Endothelial cell of umbilical vein (primary cell): ENCODE measurements around the gene ACBD5. TPM values are rescaled to one million over a fixed set of nuclear protein-coding genes. Genes with fewer than 3 reads are reported as not detected.

Experiments used
- BruUV-seq: library from RNA; stranded (reverse); fragments of 400-500 nt; replicated peaks from 2 replicates; lab custom pipeline; 2021; lab: Mats Ljungman, UMichigan
- CTCF ChIA-PET: fragments of 300-600, 350-600 bp; sonication (Branson Sonifier 250); formaldehyde crosslinking; loops from one replicate; lab custom pipeline; 2021; ENCODE audit warnings: antibody characterized with exemption, inconsistent platforms; lab: Charles Lee
- POLR2A ChIA-PET: fragments of 300-600, 350-600 bp; sonication (Branson Sonifier 250); formaldehyde crosslinking; loops from one replicate; lab custom pipeline; 2021; ENCODE audit warnings: antibody characterized with exemption, inconsistent platforms; lab: Charles Lee
- DNase-seq: peaks from one replicate; pipeline ENCODE4 v3.0.0-alpha.2; 2011; ENCODE audit warnings: low read depth, low spot score
- FAIRE-seq: peaks from 2 replicates; lab custom pipeline; 2011; peaks lifted over from hg19 to GRCh38; lab: Jason Lieb, UNC
- H2AFZ ChIP-seq: 2 replicates; pipeline ENCODE4 v1.6.0; 2012; ENCODE audit warnings: low read depth, low read length, control low read depth, inconsistent platforms
- H3K27ac ChIP-seq: 2 replicates; pipeline ENCODE4 v1.5.1; 2011; ENCODE audit warnings: low read depth, mild to moderate bottlenecking, control low read depth, low read length, moderate library complexity; ENCODE audit not compliant: insufficient read depth
- H3K27me3 ChIP-seq, 2 experiments: 2 replicates each; pipeline versions ENCODE4 v1.6.0 to v1.6.1; 2011; ENCODE audit warnings: low read length in 2 of 2, mixed read lengths in 1 of 2; ENCODE audit not compliant: control insufficient read depth in 2 of 2, insufficient read depth in 2 of 2
- H3K36me3 ChIP-seq, 2 experiments: 2 replicates in 1 of 2; 3 replicates in 1 of 2; pipeline ENCODE4 v1.5.1; 2011; ENCODE audit warnings: low read length in 2 of 2, mild to moderate bottlenecking in 1 of 2, moderate library complexity in 1 of 2; ENCODE audit not compliant: control insufficient read depth in 2 of 2, insufficient read depth in 2 of 2; ENCODE audit errors: extremely low read depth in 1 of 2
- H3K4me1 ChIP-seq: 3 replicates; pipeline ENCODE4 v1.5.1; 2011; ENCODE audit warnings: mild to moderate bottlenecking, low read length; ENCODE audit not compliant: control insufficient read depth, insufficient read depth; ENCODE audit errors: extremely low read depth
- H3K4me2 ChIP-seq: 2 replicates; pipeline ENCODE4 v1.6.1; 2011; ENCODE audit warnings: low read length, control low read depth, mixed read lengths; ENCODE audit not compliant: insufficient read depth
- H3K4me3 ChIP-seq, 3 experiments: fragments of 200-600 bp in 1 of 3; sonication (generic), shearing (Covaris generic) in 1 of 3; replicated peaks in 1 of 3; 2 replicates each; pipeline ENCODE4 v1.5.1; 2011 to 2016; ENCODE audit warnings: control low read depth in 3 of 3, low read length in 3 of 3, mild to moderate bottlenecking in 2 of 3, inconsistent platforms in 1 of 3, low read depth in 1 of 3, moderate library complexity in 1 of 3; ENCODE audit not compliant: insufficient read depth in 1 of 3
- H3K79me2 ChIP-seq: 2 replicates; pipeline ENCODE4 v1.6.0; 2012; ENCODE audit warnings: low read length, inconsistent platforms; ENCODE audit not compliant: control insufficient read depth, insufficient read depth
- H3K9ac ChIP-seq: replicated peaks from 2 replicates; pipeline ENCODE3; 2011; ENCODE audit warnings: low read length, control low read depth; ENCODE audit not compliant: insufficient read depth; ENCODE audit errors: extremely low read depth
- H3K9me1 ChIP-seq: replicated peaks from 3 replicates; pipeline ENCODE4 v1.6.0; 2011; ENCODE audit warnings: mild to moderate bottlenecking, low read length; ENCODE audit not compliant: control insufficient read depth, insufficient read depth; ENCODE audit errors: extremely low read depth
- H3K9me3 ChIP-seq: replicated peaks from 2 replicates; pipeline ENCODE4 v1.5.1; 2012; ENCODE audit warnings: low read length, inconsistent platforms; ENCODE audit not compliant: control insufficient read depth, insufficient read depth
- H4K20me1 ChIP-seq: replicated peaks from 2 replicates; pipeline ENCODE3; 2011; ENCODE audit warnings: mild to moderate bottlenecking, low read length; ENCODE audit not compliant: control insufficient read depth, insufficient read depth; ENCODE audit errors: extremely low read depth
- EZH2 ChIP-seq: IDR thresholded peaks from 2 replicates; pipeline ENCODE4 v1.6.1; 2012; ENCODE audit warnings: borderline replicate concordance, low read depth, mild to moderate bottlenecking, moderate library complexity, low read length, inconsistent platforms; ENCODE audit not compliant: severe bottlenecking
- FOS ChIP-seq: IDR thresholded peaks from 2 replicates; pipeline ENCODE4 v1.6.1; 2011; ENCODE audit warnings: mild to moderate bottlenecking, low read length, moderate library complexity, borderline replicate concordance; ENCODE audit not compliant: insufficient read depth
- GATA2 ChIP-seq: IDR thresholded peaks from 2 replicates; pipeline ENCODE4 v1.7.0; 2011; ENCODE audit warnings: low read depth, mild to moderate bottlenecking, moderate library complexity, mixed read lengths, low read length; ENCODE audit not compliant: insufficient read length, insufficient read depth
- JUN ChIP-seq: IDR thresholded peaks from 2 replicates; pipeline ENCODE4 v1.6.1; 2011; ENCODE audit warnings: borderline replicate concordance, low read depth; ENCODE audit not compliant: insufficient read length, insufficient read depth
- MAX ChIP-seq: IDR thresholded peaks from 2 replicates; pipeline ENCODE4 v1.6.1; 2011; ENCODE audit not compliant: insufficient read depth, insufficient read length
- MYC ChIP-seq: IDR thresholded peaks from one replicate; pipeline ENCODE4 v1.6.1; 2011; ENCODE audit warnings: mild to moderate bottlenecking, low read depth, low read length
- POLR2A ChIP-seq: IDR thresholded peaks from 2 replicates; pipeline ENCODE4 v1.6.1; 2012; ENCODE audit warnings: low read depth, mild to moderate bottlenecking, control low read depth, low read length
- POLR2AphosphoS5 ChIP-seq: IDR thresholded peaks from 2 replicates; pipeline ENCODE4 v1.6.1; 2012; ENCODE audit warnings: low read depth, mild to moderate bottlenecking, control low read depth, low read length, moderate library complexity; ENCODE audit not compliant: insufficient read depth
- dilution Hi-C: fragments of 300-500 bp; cut with MboI; formaldehyde crosslinking; loops from one replicate; pipeline ENCODE4 v1.15.0; 2019; ENCODE audit warnings: low sequenced_read_pairs; ENCODE audit not compliant: extremely low pct_ligation_motif_present
- intact Hi-C: fragments of 100-400 bp; cut with micrococcal nuclease; formaldehyde crosslinking; loops from one replicate; pipeline ENCODE4 v1.10.0; 2022
- polyA plus RNA-seq, 4 experiments: library from polyadenylated mRNA; depleted of rRNA in 3 of 4; stranded (reverse) in 3 of 4; unstranded in 1 of 4; fragments of >200 nt; gene quantifications; 2 replicates each; pipeline versions ENCODE4 v1.2.1 to v1.2.3, GENCODE V29; 2011 to 2012; ENCODE audit warnings: missing spikeins in 1 of 4
- total RNA-seq: library from RNA; stranded (reverse); gene quantifications from 2 replicates; pipeline ENCODE4 v1.2.3, GENCODE V29; 2021
- TF ChIP-seq, protein P1 (sequence below), 2 donors: IDR thresholded peaks; 1 replicate in 1 of 2; 2 replicates in 1 of 2; pipeline ENCODE4 v1.5.1; 2011; ENCODE audit warnings: low read length in 2 of 2, mild to moderate bottlenecking in 2 of 2, moderate library complexity in 2 of 2, control low read depth in 1 of 2, inconsistent platforms in 1 of 2, low read depth in 1 of 2; ENCODE audit not compliant: insufficient read depth in 1 of 2; ENCODE audit errors: extremely low read depth in 1 of 2

ACBD5 gene
- total and polyA plus RNA-seq, 2 donors (not counting 3 experiments of a cell fraction or from before 2014, with no cell fraction given) = 6.6 to 21.5 TPM

DNA sequence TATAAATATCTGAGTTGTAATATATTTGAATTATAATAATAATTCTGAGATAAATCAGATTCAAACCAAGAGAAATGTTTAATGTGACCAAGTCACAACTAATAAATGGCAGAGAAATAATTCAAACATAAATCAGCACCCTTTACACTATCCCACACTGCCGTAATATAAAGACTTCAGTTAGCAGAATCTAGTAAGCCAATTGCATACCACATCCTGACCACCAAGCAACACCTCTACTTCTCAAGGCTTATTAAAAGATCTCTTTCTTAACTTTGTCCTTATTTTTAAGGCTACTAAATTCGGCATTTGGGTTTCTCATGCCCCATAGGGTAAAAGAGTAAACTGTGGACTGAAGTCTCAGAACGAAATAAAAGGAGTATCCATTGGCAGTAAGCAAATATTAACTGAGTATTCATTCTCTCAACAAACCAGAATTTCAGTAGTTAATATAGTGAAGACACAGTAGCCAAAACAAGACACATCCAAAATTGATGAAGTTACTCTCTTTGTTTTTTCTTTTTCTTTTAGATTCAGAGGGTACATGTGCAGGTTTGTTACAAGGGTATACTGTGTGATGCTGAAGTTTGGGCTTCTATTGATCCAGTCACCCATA is 14.8 kb downstream of the ACBD5 start:
- BruUV-seq = no TSS peak
- CTCF ChIA-PET = no interaction called here
- Histone ChIP-seq H4K20me1 (no peaks in the 10 kb centered on the region), H3K4me3 (no peak overlapping the region), H2AFZ (no peak overlapping the region), H3K36me3 (peaks cover 0 to 13% of the 10 kb centered on the region in 2 experiments), H3K9ac (no peak overlapping the region), H3K9me1 (no peaks in the 10 kb centered on the region), H3K27me3 (no peaks in the 10 kb centered on the region), H3K27ac (no peak overlapping the region), H3K4me1 (no peaks in the 10 kb centered on the region), H3K4me2 (no peak overlapping the region), H3K79me2 (no peaks in the 10 kb centered on the region), H3K9me3 (no peaks in the 10 kb centered on the region)
- TF ChIP-seq GATA2 (no peak), POLR2AphosphoS5 (no peak), MYC (no peak), EZH2 (no peak), JUN (no peak), POLR2A (no peak), FOS (no peak), MAX (no peak)
- TF ChIP-seq, protein P1, sequence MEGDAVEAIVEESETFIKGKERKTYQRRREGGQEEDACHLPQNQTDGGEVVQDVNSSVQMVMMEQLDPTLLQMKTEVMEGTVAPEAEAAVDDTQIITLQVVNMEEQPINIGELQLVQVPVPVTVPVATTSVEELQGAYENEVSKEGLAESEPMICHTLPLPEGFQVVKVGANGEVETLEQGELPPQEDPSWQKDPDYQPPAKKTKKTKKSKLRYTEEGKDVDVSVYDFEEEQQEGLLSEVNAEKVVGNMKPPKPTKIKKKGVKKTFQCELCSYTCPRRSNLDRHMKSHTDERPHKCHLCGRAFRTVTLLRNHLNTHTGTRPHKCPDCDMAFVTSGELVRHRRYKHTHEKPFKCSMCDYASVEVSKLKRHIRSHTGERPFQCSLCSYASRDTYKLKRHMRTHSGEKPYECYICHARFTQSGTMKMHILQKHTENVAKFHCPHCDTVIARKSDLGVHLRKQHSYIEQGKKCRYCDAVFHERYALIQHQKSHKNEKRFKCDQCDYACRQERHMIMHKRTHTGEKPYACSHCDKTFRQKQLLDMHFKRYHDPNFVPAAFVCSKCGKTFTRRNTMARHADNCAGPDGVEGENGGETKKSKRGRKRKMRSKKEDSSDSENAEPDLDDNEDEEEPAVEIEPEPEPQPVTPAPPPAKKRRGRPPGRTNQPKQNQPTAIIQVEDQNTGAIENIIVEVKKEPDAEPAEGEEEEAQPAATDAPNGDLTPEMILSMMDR (IDR thresholded peaks at IDR 0.05; ENCODE audit: extremely low read depth in 1 of 2, insufficient read depth in 1 of 2, low read depth in 1 of 2, low read length in 2 of 2) = no peak
- POLR2A ChIA-PET = no interaction called here
- no peak for FAIRE-seq
- dilution Hi-C loops (no loop called here), intact Hi-C loops (no loop called here)
- no peak for DNase-seq
